AG10803 (cell line): ENCODE data around the gene CAMKK2.
A peak's percentile ranks its signal among the peaks of the same experiment; 100 is the strongest.

ENCODE experiments used
- DNase-seq: peaks from one replicate; pipeline ENCODE4 v3.0.0; 2010; ENCODE audit warnings: low read depth
- H3K4me3 ChIP-seq: 2 replicates; pipeline ENCODE4 v1.5.1; 2011; ENCODE audit warnings: mild to moderate bottlenecking, low read length, control low read depth
- TF ChIP-seq, protein P1 (sequence below): conservative IDR thresholded peaks from 2 replicates; pipeline ENCODE4 v1.5.1; 2011; ENCODE audit warnings: mild to moderate bottlenecking, low read length, control low read depth, inconsistent platforms

The CAMKK2 gene

DNA sequence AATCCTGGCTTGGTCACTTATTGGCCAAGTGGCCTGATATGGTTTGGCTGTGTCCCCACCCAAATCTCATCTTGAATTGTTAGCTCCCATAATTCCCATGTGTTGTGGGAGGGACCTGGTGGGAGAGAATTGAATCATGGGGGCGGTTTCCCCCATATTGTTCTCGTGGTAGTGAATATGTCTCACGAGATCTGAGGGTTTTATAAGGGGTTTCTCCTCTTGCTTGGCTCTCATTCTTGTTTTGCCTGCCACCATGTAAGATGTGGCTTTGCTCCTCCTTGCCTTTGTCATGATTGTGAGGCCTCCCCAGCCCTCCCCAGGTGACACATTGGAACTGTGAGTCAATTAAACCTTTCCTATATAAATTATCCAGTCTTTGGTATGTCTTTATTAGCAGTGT lies 105.4 kb downstream of the CAMKK2 start:
- no peak for DNase-seq
- no peak overlapping the region for H3K4me3 ChIP-seq
- TF ChIP-seq, protein P1, sequence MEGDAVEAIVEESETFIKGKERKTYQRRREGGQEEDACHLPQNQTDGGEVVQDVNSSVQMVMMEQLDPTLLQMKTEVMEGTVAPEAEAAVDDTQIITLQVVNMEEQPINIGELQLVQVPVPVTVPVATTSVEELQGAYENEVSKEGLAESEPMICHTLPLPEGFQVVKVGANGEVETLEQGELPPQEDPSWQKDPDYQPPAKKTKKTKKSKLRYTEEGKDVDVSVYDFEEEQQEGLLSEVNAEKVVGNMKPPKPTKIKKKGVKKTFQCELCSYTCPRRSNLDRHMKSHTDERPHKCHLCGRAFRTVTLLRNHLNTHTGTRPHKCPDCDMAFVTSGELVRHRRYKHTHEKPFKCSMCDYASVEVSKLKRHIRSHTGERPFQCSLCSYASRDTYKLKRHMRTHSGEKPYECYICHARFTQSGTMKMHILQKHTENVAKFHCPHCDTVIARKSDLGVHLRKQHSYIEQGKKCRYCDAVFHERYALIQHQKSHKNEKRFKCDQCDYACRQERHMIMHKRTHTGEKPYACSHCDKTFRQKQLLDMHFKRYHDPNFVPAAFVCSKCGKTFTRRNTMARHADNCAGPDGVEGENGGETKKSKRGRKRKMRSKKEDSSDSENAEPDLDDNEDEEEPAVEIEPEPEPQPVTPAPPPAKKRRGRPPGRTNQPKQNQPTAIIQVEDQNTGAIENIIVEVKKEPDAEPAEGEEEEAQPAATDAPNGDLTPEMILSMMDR, result no peak

DNA sequence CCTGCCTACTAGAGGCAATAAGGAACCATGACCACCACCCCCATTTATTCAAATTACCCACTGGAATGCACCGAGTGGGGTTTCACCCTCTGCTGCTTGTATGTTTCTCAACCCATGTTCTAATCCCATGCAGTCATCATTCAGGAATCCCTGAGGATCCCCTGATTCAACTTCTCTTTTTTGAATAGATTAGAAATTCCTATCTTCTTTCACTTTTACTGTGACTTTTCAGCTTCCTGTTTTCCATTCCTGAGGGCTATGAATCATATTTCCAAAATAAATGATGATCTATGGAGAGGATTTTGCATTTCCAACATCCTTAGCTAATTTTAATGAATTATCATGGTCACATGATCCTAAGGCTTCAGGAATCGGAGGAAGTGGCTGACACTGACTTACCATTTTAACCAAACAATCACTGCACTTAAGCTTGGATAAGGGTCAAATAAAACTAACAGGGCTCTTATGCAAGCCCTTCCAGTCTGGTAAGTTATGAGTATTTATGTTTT lies 105.9 kb downstream of the CAMKK2 start:
- TF ChIP-seq, protein P1, result no peak; the same call in 1 of the 2 replicates
- DNase-seq, result peak; percentile 95
- no peak overlapping the region for H3K4me3 ChIP-seq

DNA sequence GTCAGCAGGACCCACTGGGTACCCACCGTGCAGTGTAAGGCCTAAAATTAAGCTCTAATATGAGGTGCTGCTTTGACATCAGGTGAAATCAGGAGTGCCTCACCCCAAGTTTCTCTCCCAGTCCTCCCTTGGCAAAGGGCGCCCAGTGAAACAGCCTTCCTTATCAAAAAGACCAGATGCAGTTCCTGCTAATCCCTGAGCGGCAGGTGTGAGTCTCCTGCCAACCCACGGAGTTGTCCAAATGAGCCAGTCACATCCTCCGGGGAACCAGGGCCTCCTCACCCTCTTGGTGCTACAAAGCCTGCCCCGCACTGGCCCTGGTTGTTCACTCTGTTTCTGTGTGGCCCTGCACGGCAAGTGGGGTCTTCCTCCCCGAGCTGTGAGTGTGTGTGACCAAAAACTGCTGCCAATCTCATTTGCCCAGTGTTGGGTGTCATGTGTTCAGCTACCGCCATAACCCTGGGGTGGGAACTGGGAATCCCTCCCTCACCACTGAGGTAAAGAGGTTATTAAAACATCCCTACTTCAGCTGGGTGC lies 106.8 kb downstream of the CAMKK2 start:
- DNase-seq, result no peak
- TF ChIP-seq, protein P1, result no peak
- H3K4me3 ChIP-seq, result no peak overlapping the region

DNA sequence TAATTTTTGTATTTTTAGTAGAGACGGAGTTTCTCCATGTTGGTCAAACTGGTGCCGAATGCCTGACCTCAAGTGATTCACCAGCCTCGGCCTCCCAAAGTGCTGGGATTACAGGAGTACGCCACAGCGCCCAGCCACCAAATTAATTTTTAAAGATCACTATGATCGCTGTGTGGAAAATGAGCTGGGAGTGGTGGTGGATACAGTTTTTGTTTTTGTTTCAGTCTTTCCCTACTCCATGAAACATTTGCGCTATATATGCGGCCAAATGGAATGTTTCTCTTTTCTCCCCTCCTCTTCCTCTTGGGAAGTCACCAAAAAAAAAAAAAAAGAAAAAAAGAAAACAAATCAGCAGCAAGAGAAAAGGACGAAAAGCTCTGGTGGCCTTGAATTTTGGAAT lies 107.4 kb downstream of the CAMKK2 start:
- no peak for DNase-seq
- H3K4me3 ChIP-seq, result no peak overlapping the region
- TF ChIP-seq, protein P1, result no peak

DNA sequence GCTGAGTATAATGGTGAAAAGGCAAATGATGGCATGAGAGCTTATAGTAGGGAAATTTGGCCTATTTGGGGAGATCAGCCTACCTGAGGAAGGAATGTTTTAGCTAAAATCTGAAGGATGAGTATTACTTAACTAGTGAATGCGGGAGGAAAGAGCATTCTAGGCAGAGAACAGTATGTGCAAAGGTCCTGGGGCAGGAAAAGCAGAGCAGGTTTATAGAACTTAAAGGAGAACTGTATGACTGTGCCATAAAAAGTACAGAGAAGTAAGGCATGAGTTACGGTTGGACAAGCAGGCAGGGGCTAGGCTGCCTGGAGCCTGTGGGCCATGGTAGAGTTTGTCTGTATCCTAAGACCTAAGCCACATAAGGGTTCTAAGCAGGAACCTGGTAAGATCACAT lies 108.3 kb downstream of the CAMKK2 start:
- DNase-seq, result no peak
- no peak overlapping the region for H3K4me3 ChIP-seq
- TF ChIP-seq, protein P1, result no peak
